GM19438 (cell line): ENCODE results near the gene NTRK2.

Source experiments
- ATAC-seq: cut with Tn5 transposase; IDR thresholded peaks from one replicate; pipeline ENCODE4 v1.9.1; 2021; ENCODE audit warnings: low read depth; ENCODE audit not compliant: unreplicated experiment

The NTRK2 gene

DNA sequence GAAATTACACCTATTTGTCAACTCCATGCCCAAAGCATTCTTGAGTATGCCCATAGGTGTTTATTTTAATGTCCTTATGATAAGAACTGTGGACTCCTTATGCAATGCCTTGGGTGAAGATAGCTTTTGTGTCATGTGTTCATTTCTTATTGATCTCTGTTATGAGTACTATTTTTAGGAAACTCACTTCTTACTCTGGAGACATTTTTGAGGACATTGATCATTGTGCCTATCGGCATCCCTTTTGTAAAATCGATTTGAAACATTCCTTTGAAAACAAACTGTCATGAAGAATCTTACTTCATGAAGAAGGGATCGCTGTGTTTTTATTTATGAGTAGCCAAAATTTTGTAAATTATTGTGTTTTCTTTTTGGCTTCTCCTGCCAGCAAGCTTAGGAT lies 257.3 kb downstream of the NTRK2 start:
- no peak for ATAC-seq

- ATAC-seq: no peak
Observed at GRCh38 chr9:84928419-84928818, 258.9 kb downstream of the NTRK2 start.

GRCh38 chr9:84929068-84929467 lies 259.5 kb downstream of the NTRK2 start:
- ATAC-seq: no peak

GRCh38 chr9:84932915-84933527 lies 263.5 kb downstream of the NTRK2 start:
- ATAC-seq: no peak

DNA sequence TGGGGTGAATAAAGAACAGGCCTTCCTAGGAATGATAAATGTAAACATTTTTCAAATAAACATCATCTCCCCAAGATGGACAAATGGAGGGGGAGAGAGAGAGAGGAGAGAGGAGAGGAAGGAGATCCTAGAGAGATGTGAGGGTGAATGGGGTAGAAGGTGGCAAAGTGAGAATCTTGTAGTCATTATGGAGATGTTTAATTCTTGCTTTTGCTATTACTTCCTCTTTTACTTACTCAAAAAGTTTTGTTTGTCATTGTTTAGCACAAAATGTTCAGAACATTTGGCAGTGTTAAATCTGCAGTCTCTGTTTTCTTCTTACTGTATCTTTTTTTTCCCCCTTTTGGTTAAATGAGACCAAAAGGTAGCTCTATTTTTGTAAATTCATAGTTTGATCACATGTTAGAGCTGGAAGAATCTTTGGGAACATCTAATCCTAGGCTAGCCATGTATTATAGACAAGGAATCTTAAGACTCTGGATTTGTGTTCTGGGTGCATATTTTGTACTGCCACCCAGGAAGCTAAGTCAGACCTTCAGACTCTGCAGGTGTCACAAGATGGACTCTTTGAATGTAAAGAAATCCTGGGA lies 266.1 kb downstream of the NTRK2 start:
- ATAC-seq: no peak

DNA sequence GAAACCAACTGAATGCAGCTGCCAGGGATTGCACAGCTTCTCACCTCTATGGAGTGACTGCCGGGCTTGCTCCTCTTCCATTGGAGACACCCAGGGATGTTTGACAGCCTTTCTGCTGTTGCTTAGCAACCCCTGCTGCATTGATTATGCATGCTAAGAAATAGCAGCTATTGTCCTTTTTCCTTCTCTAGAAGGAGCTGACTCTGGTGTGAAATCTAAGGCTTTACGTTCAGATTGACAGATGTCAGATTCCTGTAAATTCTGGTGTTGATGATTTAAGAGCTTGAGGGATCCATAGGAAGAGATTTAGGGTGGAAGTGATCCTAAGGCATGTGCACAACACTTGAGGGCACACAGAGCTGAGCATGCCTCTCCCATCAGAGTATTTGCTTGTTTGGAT lies 267.7 kb downstream of the NTRK2 start:
- no peak for ATAC-seq

GRCh38 chr9:84937581-84937980 lies 268.1 kb downstream of the NTRK2 start:
- no peak for ATAC-seq

DNA sequence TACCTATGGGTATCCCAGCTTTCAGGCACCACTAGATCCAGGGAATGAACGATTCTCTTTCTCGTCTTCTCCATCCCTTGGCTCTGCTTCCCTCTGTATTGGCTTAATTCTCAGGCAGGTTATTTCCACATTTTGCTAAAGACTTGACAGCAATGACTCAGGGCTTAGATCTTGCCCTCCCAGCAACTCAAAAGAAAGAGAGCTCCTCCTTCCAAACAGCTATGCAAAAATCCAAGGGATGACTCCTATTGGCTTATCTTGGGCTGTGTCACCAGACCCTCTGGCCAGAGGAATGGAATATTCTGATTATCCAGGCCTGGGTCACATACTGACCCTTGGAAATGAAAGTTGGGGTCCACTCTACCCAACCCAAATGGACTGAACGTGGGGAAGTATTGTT lies 270.2 kb downstream of the NTRK2 start:
- ATAC-seq: no peak

DNA sequence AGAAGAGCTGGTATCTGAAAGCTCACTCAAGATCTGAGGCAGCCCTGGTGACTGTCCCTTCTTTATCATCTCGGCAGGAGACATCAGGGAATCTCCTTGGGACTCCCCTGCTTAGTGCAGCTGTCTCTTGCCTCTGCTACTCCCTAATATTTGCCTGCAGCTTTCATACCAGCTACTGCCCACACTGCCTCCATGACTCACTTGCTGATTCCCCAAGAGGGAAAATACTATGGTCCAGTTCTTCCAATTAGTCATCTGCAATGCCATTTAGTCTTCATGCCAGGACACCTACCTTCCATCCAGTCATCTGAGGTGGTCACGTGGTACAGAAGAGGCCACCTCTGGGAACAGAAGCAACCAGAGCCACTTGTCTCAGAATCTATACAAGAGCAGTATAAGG lies 270.8 kb downstream of the NTRK2 start:
- no peak for ATAC-seq

GRCh38 chr9:84941792-84942191 lies 272.3 kb downstream of the NTRK2 start:
- ATAC-seq: no peak

GRCh38 chr9:84943482-84944050 lies 274.0 kb downstream of the NTRK2 start:
- ATAC-seq: no peak

- no peak for ATAC-seq
Observed at GRCh38 chr9:84945878-84946538, 276.5 kb downstream of the NTRK2 start.

DNA sequence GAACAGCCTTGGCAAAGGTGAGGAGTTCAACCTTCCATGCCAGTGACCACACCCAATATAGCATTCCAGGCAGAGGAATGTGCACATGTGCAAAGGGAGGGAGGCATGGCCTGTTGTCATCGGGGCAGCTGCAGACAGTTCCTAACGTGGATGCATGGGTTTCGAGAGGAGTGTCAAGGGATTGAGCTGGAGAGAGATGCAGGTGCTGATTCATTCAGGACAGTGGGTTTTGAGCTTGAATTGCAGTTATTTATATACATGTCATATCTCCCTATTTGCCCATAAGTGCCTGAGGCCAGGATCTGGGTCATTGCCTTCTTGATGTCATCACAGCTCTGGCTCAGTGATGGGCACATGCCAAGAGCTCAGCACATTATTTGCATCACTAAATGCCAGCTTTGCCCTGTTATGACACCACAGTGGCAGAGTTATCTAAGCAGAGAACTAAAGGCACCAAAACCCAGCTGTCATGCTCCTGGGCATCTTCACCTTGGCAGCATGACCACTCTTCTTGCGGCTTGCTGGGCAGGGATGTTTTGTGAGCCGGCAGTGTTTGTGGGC lies 278.0 kb downstream of the NTRK2 start:
- ATAC-seq: no peak

DNA sequence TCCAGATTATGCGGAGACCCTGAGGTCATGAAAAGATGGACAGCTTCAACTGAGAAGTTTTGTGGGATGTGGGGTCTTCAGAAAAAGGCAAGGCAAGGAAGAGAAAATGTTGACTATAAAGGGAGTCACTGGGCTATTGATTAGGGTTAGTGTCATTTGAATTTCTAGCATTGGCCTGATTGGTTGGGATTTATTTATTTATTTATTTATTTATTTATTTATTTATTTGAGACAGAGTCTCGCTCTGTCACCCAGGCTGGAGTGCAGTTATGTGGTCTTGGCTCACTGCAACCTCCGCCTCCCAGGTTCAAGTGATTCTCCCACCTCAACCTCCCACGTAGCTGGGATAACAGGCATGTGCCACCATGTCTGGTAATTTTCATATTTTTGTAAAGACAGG lies 279.7 kb downstream of the NTRK2 start:
- ATAC-seq: no peak

DNA sequence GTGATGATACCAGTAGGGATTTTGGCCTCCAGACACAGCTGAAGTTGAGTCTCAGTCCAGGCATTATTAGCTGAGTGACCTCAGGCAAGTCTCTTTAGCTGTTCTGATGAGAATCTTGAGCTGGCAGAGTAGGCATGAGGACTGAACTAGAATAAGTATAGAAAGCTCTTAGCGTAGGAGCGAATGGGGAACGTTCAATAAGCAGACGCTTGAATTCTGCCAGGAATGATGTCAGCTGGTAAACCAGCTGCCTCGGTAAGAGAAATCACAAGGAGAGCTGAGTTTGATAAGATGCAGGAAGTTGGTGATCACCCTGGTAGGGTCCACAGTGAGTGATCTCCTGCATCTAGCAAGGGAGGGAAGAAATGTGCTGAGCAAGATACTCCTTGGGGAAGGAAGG lies 280.4 kb downstream of the NTRK2 start:
- ATAC-seq: no peak

DNA sequence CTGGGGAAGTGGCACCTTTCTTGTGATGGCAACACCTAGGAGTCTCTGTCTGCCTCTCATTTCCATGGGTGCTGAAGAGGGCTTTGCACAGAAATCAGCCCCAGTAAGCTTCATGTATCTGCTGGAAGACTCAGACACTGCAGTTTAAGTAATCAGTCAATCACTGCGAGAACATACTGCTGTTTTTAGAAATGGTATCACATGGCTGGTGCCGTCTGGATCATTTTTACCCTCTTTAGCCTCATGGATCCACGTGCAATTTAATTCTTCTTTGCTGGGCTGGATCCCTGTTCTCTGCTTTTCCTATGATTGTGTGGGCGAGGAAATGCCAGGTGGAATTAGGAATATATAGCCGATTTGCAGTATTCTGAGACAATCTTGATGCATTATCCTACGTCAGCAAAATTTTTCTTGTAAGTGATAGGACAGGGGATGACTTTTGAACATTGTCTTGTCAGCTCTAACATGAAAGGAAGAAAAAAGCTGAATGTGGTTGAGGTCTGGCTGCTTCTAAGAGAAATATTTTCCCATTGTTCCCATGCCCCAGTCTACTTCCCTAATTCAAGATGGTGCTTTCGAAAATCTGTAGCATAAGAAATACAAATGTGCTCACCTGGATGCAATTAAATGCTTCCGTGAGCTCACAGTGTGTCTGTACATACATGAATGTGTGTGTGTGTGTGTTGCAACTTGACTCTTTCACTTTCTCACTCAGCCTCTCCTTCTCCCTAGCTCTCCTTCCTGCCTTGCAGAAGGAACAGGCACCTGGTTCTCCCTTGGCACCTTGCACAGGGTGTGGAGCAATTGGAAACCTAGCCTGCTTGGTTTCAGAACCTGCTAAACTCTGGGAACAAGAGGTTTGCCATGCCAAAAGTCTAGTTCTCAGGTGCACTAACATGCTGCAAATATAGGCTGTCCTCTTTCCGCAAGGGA lies 281.6 kb downstream of the NTRK2 start:
- no peak for ATAC-seq

GRCh38 chr9:84953252-84953773 lies 283.8 kb downstream of the NTRK2 start:
- no peak for ATAC-seq

DNA sequence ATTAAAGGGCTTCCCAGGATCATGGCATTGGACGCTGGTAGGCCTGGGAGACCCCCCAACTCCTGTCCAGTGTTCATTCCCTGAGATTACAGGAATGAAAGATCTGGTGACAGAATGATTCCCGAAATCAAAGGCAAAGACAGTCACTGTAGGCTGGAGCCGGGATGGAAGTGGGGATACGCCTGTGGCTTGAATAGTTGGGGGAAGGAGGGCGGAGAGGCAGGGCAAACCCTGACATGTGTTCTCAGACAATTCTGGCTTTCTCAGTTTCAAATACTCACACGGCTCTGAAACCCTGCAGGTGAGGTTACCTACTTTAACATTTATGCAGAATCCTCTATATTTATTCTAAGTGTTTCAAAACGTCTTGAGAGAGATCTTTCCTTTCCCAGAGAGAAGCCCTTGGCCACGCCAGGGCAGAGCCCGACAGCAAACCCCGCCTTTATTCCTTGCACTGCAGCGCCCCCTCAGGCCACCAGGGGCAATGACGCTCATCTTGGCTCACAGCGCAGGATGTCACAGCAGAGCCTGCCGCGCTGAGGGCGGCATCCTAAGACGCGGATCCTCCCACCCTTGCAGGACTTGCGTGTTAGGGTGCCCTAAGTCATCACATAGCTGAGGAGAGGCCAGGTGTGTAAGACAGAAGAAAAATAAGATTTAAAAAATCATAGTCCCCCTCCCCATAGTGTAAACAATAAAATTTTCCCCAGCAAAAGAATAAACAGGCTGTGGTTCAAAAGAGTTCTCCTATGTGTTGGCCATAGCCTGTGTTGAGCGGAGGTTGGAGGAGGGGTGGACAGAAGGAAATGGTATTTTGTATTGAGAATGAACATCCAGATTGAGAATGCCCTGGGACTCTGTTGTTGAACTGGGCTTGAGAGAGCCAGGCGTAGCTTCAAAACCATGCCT lies 284.5 kb downstream of the NTRK2 start:
- ATAC-seq: peak; percentile 98

DNA sequence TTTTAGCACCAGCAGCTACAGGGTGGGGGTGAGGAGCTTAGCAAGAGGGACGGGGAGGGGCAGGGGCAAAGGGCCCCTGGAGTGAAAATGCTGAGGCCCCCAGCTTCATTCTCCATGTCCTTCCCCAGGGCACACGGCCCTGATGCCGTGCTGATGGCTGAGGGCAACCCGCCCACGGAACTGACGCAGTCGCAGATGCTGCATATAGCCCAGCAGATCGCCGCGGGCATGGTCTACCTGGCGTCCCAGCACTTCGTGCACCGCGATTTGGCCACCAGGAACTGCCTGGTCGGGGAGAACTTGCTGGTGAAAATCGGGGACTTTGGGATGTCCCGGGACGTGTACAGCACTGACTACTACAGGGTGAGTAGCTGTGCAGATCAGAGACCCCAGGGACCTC lies 285.6 kb downstream of the NTRK2 start:
- ATAC-seq: no peak
